ENCODE results near the gene UBXN11.
A peak's percentile ranks its signal among the peaks of the same experiment; 100 is the strongest.
"Not testable (repeated sequence)": the region's sequence is repeated elsewhere in the genome, so short reads cannot be mapped to it uniquely, and the experiment has no call there.

Gene UBXN11

GRCh38 chr1:26336477-26337205 lies 30.2 kb upstream of the UBXN11 start:
- DNase-seq: peak; percentile 77

- DNase-seq: no peak
Observed at GRCh38 chr1:26335774-26336476, 29.5 kb upstream of the UBXN11 start.

DNA sequence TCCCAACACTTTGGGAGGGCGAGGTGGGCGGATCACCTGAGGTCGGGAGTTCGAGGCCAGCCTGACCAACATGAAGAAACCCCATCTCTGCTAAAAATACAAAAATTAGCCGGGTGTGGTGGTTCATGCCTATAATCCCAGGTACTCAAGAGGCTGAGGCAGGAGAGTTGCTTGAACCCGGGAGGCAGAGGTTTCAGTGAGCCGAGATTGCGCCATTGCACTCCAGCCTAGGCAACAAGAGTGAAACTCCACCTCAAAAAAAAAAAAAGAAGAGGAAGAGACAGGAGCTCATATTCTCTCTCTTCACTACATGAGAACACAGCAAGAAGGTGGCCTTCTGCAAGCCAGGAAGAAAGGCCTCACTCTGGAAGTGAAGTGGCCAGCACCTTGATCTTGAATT lies 26.9 kb upstream of the UBXN11 start:
- not testable (repeated sequence) for DNase-seq

DNA sequence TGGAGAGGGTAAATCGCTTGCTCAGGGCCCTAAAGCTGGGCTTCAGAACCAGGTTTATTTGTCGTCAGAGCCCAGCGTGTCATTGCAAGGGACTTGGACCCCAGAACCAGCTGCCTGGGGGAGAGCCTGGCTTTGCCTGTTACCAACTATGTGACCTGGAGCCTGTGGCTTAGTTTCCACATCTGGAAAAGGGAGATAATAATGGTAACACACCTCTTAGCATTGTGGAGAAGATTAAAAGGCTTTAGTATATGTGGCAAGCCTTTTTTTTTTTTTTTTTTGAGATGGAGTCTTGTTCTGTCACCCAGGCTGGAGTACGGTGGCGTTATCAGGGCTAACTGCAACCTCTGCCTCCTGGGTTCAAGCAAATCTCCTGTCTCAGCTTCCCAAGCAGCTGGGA lies 23.8 kb upstream of the UBXN11 start:
- DNase-seq: no peak

GRCh38 chr1:26329380-26329779 lies 22.9 kb upstream of the UBXN11 start:
- not testable (repeated sequence) for DNase-seq

GRCh38 chr1:26328597-26328996 lies 22.2 kb upstream of the UBXN11 start:
- no peak for DNase-seq

- DNase-seq: no peak
Observed at GRCh38 chr1:26327956-26328362, 21.5 kb upstream of the UBXN11 start.

DNA sequence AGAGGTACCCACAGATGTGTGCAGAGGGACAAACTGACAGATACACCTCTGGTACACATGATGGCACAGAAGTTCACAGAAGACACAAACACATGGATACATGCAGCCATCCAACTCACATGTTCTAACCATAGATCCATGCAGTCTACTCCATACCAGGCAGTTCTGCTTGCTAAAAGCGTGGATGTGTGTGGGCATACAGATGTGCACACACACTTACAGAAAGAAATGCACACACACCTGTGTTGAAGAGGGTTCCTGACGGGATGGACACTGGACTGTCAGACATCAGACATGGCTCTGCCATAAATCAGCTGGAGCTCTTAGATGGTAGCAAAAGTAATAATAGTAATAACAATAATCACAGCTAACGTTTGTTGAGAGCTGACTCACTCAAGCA lies 18.1 kb upstream of the UBXN11 start:
- DNase-seq: no peak

DNA sequence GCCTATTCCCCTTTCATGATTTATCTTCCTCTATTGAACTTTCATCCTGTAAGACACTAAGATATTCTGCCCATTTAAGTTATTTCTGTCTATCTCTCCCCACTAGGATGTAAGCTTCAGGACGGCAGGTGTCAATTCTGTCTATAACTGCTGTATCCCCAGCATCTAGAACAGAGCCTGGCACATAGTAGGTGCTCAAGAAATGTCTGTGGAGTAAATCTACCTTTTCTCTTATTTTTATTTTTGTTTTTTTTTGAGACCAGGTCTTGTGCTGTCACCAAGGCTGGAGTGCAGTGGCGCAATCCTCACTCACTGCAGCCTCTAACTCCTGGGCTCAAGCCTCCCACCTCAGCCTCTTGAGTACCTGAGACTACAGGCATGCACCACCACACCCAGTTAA lies 16.9 kb upstream of the UBXN11 start:
- no peak for DNase-seq

- no peak for DNase-seq
Observed at GRCh38 chr1:26322042-26322331, 15.6 kb upstream of the UBXN11 start.

- DNase-seq: peak; percentile 46
Observed at GRCh38 chr1:26321315-26322041, 15.0 kb upstream of the UBXN11 start.

DNA sequence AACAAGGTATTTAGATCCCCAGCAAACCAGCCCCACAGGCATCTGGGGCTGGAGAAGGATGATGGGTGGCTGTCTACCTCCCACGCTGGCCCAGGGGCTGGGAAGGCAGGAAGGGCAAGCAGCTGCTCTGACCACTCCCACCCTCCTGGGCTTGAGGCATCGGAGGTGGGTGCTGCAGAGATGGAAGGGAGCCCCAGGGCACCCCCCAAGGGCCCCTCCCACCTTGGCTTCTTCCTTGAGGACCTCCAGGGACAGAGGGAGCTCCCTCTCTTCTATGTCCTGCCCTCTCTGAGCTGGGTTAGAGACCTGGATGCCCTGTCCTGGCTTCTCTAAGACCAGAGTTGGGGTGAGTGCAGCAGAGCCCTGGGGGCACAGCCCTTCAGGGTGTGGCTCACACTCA lies 14.5 kb upstream of the UBXN11 start:
- DNase-seq: no peak

DNA sequence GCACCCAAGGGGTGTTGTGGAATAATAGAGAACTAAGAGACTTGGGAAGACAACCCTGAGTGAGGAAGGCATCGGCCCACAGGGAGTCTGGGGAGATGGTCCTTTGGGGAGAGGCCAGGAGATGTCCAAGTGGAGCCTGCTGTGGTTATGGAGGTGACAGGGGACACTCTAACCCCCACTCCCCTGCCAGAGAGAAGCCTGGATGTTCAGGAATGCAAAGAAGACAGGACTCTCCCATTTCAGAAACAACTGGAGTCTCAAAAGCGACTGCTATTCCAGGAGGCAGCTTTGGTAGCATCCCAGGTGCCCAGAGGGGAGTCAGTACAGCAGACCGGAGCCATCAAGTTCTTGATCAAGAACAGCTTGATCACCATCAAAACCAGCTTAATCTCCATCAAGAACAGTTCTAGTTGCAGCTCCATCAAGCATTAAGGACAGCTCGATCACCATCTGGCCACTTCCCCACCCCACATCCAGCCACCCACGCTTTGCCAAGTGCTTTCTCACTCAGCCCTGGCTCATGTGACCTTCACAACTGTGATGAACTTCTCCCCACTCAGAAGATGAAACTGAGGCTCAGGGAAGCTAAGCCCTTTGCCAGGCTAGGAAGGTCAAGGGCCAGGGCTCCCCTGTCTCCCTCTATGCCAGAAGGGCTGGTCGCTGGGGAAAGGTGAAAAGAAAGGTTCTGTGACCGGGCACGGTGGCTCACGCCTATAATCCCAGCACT lies 12.1 kb upstream of the UBXN11 start:
- DNase-seq: no peak

DNA sequence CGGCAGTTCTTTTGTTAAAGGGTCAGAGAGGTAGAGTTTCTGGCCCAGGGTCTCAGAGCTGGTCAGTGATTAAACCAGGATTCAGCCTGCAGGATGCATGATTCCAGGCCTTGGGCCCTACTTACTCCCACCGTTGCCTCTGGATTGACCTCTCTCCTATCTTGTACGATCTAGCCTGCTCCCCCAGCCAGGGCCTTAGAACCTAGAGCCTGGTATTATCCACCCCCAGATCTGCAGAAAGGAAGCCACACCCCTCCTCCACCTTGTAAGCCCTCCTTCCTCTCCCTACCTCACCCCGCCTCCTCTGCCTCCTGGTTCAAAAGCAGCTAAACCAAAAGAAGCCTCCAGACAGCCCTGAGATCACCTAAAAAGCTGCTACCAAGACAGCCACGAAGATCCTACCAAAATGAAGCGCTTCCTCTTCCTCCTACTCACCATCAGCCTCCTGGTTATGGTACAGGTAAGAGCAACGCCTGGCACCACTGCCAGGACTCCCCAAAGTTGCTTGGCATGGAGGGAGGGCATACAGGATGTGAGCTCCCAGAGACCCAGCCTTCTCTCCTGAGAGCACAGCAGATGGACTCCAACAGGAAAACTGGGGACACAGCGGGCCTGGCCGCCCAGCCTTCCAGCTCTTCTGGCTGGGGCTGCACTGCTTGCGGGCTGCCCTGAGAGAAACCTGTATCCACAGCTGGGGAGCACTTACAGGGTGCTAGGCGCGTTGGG lies 11.3 kb upstream of the UBXN11 start, which contains the start of gene CD52:
Gene CD52 (plus strand): TSS at position 347 of the 726 bp plus-strand sequence. CDS start 60 bp downstream, at position 407.
- no peak for DNase-seq

- no peak for DNase-seq
Observed at GRCh38 chr1:26317146-26317545, 10.7 kb upstream of the UBXN11 start.

DNA sequence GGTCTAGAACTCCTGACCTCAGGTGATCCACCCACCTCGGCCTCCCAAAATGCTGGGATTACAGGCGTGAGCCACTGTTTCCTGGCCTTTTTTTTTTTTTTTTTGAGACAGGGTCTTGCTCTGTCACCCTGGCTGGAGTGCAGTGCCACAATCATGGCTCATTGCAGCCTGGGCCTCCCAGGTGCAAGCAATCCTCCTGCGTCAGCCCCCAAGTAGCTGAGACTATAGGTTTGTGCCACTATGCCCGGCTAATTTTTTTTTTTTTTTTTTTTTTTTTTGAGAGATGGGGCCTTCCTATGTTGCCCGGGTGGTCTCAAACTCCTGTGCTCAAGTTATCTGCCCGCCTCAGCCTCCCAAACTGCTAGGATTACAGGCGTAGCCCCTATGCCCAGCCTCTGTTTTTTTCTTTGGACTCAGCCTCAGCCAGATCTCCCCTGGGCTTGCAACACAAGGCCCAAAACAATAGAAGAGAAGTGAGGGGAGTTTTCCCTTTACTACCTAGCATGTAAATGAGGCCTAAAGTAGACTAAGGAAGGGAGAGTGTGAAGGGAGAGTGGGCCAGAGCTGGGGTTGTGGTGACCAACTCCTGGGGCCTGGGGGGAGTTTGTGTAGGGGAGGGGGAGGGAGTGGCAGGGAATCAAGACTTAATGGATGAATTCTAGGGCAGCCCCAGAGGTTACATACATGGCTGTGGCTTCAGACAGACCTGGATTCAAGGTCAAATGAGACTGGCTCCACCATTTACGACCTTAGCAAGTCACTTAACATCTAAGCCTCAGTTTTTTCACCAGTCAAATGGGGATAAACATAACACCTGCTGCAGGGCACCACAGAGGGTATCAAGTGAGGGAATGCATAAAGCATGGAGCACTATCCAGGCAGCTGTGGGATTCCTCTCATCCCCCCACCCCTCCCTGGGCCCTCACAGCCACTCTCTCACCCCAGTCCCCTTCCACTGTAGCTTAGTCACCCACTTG lies 9.7 kb upstream of the UBXN11 start:
- no peak for DNase-seq

DNA sequence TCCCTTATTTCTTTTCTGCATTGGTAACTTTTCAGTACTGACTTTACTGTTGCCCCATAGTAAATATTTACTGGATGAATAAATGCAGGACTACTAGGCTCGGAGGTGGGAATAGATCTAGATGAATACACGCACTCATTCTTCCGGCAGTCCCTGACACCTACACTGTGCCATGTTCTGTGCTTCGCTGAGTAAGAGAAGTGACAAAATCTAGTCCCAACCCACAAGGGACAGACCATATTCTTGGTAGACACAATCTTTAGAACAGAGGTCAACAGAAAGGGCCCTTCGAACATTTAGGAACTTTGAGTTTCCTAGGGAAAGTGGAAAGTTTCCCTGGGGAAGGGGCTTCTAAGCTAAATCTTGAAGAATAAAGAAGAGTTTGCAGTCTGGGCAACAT lies 8.1 kb upstream of the UBXN11 start:
- DNase-seq: no peak

DNA sequence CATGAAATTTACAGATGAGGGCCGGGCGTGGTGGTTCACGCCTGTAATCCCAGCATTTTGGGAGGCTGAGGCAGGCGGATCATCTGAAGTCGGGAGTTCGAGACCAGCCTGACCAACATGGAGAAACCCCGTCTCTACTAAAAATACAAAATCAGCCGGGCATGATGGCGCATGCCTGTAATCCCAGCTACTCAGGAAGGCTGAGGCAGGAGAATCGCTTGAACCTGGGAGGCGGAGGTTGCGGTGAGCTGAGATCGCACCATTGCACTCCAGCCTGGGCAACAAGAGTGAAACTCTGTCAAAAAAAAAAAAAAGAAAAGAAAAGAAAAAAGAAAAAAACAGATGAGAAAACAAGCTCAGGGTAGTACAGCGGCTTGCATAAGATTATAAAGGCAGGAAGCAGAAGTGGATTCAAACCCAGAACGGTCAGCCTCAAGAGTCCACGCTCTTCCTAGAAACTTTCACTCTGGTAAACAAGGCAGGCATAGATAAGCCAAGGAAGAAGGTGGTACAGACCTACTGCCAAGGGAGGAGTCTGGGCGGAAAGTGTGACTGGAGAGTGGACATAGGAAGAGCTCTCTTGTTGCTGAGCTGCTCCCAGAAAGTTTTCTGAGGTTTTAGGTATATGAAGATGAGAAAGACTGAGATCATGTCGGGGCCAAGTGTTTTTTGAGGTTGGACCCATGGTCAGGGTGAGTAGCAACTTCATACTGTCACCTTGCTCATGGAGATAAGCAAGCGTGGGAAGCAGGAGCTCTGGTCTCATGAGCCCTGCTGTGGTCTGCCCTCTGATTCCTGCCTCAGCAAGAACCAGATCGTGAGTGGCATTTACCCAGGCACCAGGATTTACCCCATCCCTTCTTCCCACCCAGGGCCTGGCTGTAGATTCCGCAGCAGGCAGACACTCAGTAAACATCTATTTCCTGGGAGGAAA lies 1.8 kb upstream of the UBXN11 start:
- DNase-seq: not testable (repeated sequence)

DNA sequence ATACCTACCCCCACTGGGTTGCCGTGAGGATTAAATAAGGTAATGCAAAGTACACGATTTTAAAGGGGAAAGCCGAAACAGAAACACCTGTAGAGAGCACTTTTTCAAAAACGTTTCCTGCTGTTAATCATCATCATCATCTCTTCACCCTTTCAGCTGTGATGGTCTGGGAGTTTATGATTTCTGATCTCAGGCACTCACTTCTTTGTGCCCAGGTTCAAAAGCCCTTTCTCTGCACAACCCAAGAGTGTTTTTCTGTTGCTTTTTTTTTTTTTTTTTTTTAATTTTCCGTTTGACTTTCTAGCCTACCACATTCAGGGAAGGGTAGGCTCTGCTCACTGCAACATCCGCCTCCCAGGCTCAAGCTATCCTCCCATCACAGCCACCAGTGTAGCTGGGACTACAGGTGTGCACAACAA lies 936 bp upstream of the UBXN11 start:
- DNase-seq: no peak

DNA sequence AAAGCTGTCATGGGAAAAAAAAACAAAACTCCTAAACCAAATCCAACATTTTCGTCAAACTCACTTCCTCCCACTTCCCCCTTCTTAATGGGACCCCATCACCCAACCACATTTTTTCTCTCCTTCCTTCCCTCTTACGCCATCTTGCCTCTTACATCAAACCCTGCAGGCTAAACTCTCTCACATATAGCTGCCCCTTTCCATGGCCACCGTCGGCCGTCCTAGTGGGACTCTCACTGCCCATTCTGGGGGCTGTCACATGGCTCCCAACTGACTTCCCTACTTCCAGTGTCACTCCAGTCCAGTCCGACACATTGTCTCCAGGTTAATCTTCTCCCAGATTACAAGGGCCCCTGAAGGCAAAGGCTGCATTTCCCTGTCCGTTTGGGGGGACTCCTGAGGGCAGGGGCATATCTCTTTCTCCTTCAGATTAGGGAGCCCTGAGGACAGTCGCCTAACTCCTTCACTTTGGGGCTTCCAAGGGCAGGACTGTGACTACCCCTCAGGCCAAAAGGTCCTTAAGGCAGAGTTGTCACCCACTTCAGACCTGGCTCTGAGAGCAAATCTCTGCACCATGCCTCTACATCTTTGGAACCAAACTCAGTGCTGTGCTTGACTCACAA lies 658 bp downstream of the UBXN11 start:
- no peak for DNase-seq

Measured in NCI-H1048 (cell line).